Iris pigment epithelial cell (primary cell): ENCODE data around the gene SMIM20.
A peak's percentile ranks its signal among the peaks of the same experiment; 100 is the strongest.
"Not testable (repeated sequence)": the region's sequence is repeated elsewhere in the genome, so short reads cannot be mapped to it uniquely, and the experiment has no call there.

Source experiments
- DNase-seq: peaks from one replicate; pipeline ENCODE4 v3.0.0-alpha.2; 2011; ENCODE audit warnings: low read depth

Gene SMIM20

DNA sequence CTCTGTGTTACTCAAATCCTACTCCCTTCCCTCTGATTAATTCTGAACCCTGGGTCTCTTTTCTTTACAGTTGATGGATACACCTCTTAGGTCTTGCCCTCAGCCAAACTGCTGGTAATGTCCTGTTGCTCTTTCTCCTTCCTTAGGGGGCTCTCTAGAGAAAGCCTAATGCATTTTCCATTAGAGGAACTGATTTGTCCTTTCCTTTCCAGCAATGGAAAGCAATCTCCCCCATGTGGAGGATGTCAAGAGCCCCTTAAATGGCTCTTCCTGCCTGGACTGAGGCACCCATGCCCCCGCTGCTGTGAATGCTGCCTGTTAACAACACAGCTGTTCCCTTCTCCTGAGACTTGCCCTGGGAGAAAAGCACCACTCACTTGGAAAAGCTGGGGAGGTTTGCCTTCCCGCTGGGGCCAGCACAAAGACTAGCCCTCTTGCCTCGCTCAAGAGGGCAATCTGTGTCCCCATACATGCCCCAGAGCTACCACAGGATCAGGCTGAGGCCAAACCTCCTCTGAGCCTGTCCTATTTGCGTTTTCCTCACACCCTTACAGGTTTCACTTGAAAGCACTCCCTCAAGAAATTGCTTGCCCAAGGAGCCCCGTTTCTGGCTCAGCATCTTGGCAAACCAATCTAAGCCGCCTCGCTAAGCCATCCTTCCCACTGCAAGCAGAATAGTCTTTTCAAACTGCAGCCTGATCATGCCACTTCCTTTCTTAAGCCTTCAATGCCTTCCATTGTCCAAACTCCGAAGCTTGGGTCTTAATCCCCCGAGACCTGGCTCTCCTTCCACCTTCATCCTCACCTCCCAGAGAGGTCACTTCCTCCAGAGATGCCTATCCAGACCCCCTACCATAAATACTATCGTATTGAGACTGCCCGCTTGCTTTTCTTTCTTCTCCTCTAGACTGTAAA lies 23.2 kb upstream of the SMIM20 start:
- no peak for DNase-seq

DNA sequence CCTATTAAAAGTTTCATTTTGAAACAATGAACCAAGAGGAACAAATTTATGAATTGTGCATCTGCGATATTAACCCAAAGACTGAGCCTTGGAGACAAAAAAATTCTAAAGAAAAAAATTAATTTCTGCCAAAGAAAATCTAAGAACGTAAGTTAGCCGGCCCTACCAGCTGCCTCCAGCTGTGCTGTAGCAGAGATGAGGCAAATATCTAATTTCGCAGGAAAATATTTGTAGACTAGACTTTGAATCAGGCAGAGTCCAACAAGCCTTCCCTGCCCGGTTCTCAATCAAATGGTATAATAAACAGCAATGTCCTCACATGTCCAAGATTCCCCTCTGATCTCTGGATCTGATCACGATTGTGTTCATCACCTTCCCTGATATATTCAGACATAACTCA lies 21.2 kb upstream of the SMIM20 start:
- DNase-seq, result no peak

DNA sequence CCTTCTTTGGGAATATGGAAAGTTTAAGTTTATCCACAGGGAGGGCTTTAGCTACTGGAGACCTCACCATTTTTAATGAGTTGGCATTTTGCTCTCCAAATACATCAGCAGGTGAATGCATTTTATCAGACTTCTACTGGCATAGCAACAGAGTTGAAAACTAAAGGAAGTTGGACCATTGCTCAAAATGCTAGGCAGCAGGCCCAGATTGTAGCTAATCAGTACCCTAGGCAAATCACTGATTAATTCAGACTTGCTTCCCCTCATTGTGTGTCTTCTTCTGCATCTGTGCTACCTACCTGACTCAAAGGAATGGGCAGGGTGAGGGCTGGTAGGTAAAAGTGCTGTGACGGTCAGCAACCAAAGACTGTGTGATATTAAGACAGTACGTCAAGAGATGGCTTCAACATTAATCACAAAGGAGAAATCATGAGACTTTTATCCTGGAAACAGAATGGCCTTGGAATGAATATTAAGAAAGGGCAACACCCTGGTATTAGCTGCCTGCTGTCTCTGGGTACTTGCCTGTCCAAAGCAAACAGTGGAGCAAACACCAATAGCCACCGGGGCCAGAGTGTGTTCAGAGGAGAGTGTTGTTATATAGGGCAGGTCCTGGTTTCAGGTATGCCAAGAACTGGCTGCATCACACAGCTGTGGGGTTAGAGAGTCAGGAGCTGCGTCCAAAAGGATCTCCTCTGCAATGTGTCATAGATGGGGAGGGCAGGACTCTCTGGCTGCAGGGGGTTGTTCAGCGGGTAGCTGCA lies 17.1 kb upstream of the SMIM20 start:
- no peak for DNase-seq

DNA sequence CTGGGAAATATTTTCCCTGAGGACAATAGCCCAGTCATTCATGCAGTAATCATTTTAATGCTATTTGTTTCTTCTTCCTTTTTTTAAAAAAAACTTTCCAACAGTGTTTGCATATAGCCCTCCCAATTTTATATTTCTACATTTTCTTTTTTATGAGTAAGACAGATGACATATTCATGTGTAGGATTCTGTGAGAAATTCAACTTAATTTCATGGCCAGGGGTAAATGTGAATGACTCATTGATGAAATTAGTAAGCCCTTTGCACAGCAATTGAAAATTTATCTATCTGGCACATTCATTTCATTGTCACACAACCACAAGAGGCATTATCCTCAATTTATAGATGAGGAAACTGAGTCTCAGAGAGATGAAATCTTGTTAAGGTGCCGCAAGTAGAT lies 13.7 kb upstream of the SMIM20 start:
- no peak for DNase-seq

DNA sequence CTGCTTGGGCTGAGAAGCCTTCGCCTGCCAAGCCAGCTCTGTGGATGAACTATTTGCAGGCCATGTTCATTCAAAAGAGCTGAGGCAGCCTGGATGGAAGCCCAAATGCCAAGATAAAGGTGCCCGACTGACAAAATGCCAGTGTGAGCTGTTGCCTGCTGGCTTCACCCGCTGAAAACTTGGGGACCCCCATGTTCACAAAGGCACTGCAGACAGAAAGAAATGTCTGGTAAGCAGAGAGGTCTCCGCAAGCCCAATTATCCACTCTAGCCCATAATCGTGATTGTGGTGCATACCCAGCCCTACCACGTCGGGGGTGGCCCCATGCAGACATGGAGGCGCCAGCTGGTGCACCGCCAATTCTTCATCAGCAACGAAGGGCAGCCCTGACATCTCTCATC lies 13.0 kb upstream of the SMIM20 start:
- no peak for DNase-seq

DNA sequence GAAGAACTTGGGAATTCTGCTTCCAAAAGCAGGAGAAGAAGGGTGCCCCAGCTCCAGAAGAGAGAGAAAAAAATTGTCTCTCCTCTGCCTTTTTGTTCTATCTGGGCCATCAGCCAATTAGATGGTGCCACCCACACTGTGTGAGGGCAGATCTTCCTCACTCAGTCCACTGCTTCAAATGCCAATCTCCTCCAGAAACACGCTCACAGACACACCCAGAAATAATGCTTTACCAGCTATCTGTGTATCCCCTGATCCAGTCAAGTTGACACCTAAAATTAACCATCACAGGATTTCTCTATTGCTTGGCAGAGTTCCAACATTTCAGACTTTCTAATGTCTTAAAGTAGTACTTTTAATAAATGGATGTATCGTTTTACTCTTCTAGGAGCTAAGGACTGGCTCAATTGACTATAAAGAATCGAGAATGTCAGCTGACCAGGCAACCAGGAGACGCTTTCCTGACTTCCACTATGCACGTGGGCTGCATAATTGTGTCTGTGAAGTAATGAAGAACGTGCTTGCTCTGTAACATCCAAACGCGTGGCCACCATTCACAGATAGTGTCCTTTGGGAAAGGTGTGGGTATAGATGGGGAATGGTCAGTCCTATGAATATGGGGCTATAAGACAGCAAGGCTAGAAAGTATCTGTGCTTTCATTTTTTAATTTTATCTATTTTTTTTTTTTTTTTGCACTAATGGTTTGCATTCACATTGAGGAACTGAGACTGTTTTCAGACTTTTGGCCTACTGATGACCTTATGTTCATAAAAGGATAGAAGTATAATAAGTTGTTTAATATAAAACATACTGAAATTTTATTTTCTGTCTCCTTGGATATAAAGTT lies 9.9 kb upstream of the SMIM20 start:
- DNase-seq, result no peak

DNA sequence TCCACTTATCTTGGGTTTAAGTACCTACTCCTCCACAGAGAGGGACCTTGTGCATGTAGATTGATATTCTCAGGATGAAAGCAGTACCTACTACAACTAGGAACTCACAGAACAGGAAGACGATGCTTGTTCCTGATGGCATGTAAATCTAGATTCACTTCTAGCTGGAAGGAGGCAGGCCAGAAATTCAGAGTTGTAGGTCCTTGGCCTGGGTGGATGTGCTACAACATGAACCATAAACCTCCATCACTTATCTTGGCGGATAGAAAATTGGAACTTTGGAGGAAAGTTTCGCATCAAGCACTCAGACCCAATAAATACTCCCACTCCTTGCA lies 9.3 kb upstream of the SMIM20 start:
- no peak for DNase-seq

DNA sequence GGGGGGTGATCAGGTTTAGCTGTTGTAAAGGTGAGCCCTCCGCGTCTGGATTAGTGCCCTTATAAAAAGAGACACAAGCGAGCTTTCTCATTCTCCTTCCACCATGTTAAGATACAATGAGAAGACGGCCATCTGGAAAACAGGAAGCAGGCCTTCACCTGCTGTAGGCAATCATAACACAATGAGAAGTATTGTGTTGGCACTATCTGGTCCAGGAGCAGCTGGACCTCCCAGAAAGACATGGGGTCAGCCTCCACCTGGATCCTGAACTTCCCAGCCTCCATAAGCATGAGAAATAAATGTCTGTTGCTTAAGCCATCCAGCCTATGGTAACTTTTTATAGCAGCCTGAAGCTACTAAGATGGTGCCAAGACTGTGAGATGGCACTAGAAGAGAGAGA lies 8.6 kb upstream of the SMIM20 start:
- no peak for DNase-seq

DNA sequence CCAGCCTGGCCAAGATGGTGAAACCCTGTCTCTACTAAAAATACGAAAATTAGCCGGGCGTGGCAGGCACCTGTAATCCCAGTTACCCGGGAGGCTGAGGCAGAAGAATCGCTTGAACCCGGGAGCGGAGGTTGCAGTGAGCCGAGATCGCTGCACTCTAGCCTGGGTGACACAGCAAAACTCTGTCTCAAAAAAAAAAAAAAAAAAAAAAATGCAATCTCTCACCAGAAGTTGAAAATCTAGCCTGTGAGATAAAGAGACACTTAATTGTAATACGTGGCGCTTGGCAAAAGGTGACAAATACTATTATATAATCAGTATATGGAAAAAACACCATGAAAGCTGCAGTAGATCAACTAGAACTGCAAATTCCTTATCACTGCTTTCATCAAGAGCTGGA lies 7.9 kb upstream of the SMIM20 start:
- not testable (repeated sequence) for DNase-seq

DNA sequence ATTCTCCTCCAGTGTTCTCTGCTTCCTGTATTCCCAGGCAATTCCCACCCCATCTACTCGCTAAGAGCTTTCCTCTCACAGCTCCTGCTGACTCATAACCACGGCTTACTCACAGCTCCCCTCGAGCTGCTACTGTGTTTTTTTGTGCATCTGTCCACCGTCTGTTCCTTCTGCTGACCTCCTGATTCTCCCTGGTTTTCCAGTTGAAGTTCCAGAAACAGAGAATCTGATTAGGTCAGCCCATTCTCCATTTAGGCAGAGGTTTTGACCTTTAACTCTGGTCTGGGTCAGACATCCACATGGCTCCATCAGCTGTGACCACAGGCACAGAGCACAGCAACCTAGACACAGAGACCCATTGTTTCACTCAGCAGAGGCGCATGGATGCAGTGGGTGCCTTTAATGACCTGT lies 5.5 kb upstream of the SMIM20 start:
- peak; percentile 95 for DNase-seq

DNA sequence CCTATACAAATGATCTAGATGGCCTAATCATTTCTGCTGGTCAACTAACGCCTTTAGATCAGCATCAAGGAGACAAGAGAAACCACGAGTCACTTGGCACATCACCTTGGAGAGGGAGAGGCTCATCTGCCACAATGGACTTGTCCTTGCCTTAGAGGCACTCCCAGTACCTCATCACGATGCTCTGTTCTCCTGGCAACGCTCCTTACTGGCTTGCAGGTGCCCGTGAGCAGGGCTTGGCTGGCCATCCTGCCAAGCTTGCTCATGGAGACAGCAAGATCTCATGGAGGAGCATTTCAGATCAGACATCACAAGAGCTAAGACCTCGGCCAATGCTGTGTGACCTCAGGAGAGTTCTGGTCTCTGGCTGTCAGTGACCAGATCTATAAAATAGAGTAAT lies 2.7 kb upstream of the SMIM20 start:
- DNase-seq, result no peak

DNA sequence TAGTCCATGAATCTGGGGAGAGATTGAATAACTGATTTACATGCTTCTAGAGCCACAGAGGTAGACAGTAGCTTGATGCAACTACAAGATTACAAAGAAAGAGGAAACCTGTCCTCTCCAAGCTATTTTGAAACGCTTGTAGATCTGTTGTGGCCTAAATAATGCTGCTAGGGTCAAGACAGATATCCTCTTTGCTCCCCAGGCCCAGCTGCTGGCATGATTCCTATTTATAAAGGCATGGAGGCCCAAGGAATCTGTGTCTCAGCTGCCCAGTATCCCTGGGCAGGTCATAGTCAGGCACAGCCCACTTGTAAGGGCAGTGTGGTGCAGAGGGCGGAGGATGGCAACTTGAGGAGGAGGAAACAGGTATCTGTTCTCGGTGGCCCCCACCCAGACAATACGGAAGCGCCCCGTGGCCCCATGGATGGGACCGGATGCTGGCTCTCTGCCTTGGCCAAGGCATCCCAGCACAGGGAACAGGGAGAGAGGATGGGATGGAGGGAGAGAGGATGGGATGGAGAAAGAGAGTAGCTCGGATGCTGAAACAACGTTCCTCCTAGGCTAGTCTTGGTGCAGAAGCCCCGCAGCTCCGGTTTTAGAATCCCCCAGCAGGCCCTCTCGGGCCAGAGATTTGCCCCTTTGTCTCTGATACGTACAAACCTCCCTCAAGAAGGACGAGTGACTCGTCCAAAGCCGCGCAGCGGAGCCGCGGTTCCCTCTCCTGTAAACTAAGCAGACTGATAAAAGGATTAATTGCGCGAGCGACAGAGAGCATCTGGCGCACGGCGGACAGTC lies 767 bp upstream of the SMIM20 start:
- peak; percentile 36 for DNase-seq

DNA sequence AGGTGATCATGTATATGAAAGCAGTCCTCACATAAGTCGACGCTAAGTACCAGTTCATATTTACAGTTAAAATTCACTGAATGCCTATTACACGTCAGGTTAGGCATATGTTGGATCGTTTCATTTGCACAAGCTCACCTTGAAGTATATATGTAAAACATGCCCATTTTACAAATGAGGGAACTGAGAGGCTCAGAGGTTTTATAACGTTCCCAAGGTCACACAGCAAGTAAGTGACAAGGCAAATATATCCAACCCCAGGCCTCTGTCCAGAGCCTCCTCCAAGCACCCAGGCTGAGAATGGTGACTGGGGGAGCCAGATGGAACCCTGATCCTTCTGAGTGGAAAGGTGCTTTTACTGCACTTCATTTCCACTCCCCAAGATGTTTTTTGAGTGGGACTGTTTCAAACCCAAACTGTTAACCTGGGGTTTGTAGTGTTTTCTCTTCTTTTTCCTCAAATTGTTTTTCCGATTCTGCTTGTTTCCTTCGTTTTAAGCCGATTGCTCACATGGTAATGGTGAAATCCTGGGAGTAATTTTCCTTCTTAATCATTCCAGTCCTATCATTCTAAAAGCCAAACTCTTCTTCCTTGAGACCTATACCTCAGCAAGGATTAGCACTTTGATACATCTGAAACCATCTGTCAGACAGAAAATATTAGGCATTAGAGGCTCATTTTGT lies 791 bp downstream of the SMIM20 start:
- no peak for DNase-seq

DNA sequence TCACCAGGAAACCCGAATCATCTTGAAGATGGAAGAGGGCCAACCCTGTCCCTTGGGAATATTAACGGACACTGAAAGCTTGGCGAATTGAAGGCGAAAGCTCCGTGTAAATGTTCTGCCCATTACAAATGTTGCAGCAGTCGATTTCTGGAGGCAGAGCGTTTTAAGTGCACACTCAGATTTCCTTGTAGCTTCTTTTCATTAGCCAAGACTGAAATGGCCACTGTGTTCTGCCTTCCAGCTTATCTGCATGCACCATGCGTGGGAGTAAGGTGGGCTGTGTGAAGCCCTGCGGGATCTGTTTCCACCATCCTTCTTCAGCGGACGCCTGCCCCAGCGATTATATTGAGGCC lies 1.3 kb downstream of the SMIM20 start:
- no peak for DNase-seq

DNA sequence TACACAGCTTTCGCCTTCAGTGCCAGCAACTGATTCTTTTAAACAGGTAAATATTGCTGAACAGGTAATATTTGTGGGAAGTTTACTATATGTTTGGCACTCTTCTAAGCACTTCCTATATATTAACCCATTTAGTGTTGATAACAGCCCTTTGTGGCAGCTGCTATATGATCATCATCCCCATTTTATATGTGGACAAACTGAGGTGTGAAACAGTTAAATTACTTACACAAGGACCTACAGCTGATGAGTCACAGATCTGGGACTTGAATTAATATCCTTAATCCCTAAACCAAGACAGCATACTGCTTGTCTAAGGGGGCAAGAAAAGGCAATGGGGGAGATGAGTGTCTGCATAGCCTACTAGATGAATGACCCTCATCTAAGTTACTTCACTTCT lies 2.9 kb downstream of the SMIM20 start:
- DNase-seq, result no peak

DNA sequence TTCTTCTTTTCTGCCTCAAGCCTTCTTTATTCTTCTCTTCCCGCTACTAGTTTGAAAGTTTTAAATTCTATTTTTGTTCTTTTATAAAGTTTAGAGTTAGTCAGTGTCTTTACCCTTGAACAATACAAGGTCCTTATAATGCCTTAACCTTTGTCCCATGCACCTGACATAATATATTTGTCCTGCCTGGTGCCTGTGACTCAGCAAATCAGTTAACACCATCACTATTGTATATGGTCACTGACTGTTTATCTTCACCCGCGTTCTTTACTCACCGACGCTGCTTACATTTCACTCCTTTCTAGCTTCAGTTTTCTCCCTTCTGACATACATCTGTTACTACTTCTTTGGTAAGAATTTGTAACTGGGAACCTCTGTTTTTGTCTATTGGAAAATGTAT lies 5.7 kb downstream of the SMIM20 start:
- no peak for DNase-seq

DNA sequence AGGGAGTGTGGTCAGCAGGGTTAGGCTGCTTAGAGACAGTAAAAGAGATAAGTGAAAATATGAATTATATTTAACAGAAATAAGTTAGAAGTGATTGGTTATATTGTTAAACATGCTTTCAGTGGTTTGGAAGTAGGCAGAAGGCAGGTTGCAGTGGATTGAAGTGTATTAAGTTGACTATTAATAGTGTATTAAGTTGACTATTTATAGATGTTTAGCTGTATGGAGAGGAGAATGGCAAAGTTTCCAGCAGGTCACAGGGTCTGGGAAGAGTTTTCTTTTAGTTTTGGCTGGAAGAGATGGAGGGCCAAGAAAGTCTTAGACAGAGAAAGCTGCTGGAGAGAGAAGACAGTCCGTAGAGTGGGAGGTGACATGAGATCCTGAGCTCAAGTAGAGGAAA lies 7.9 kb downstream of the SMIM20 start:
- DNase-seq, result no peak

DNA sequence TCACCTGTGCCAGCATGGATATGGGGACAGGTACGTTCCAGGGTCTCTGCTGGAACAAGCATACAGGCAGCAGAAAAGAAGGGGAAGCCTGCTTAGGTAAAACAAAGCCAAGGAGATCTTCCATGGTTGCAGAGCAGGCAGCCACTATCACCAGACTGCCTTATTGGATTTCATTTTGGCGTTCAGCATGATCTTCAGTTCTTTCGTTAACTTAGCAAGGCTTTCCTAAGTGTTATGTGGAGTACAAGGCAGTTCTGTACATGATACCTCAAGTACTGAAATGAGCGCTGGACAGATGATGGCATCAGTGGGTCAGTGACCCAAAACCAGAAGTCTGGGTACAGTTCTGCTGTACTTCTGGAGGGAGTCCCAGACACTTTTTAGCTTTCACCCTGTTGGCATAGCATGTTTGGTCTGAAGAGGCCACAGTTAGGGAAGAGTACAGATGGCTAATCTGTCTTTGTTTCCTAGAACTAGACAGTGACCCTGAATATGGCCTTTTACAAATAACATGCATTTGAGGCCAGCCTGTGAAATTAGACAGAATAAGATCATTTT lies 8.9 kb downstream of the SMIM20 start:
- DNase-seq, result no peak

DNA sequence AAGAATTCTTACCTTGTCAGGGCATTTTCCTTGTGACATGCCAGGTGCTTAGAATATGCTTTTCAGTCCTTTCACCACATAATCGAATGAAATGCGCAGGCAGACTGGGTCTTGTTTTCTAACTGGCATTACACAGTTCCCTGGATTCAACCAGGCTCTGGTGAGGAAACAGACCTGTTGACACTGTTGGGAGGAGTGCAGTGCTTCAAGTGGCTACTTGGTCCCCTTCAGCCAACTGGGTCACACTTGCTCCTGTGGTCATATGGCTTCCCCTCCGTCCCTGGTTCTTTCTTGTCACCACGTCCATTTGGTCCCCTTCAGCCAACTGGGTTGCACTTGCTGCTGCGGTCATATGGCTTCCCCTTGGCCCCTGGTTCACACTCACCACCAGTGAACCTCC lies 9.7 kb downstream of the SMIM20 start:
- no peak for DNase-seq

DNA sequence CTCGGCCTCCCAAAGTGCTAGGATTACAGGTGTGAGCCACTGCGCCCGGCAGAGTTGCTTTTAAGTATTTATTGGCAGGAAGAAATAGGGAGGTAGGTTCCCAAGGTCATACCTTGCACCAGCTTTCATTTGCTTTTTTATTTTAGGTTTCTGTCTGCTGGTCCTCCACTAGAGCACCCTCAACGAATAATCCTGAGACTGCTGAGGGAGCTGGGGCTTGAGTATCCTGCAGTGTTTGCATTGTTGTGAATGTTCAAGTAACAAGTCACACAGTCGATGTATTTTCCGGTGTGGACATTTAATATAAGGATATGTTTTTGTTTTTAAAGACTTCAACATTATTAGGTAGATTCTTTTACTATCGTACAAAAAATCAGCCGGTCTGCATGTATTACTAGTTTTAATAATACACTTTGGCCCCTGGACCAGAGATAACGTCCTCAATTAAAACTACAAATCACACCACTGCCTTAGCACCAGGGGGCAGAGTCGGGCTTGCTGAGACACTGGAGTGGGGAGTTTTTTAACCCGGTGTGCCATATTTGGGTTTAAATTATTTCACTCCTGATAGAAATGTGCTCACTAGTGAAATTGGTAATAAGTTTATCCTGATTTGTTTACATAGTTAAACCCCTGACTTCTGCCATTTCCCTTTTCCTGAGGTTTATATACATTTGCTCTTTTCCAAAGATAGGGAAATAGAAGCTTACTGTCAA lies 11.6 kb downstream of the SMIM20 start:
- DNase-seq, result peak; percentile 56
